ENCODE measurements around the gene ARRB1. TPM values are rescaled to one million over a fixed set of nuclear protein-coding genes. Genes with fewer than 3 reads are reported as not detected.

Gene ARRB1
- total and polyA plus RNA-seq, 4 donors: 39.8 to 145 (median 55.2) TPM

GRCh38 chr11:75356613-75357012, 5.2 kb upstream of the ARRB1 start:
- peak in 1 of 3 donors; percentile 42 for DNase-seq
- no peak overlapping the region for H3K27ac ChIP-seq (ENCODE audit: low read depth in 1 of 2, low read length in 1 of 2)
- no peak for TF ChIP-seq CTCF (IDR thresholded peaks at IDR 0.05; ENCODE audit: control extremely low read depth, extremely low read depth)
- 71 to 74% methylated on average over 2 of the region's 2 CpGs for whole genome bisulfite sequencing, 2 donors
- no peak overlapping the region for H3K9ac ChIP-seq (ENCODE audit: insufficient read depth in 1 of 2, low read length in 2 of 2)
- peaks cover 0 to 8% (median 0%) of the 10 kb centered on the region in 5 donors for H3K4me1 ChIP-seq (ENCODE audit: control insufficient read depth in 5 of 5, insufficient read depth in 5 of 5, low read length in 5 of 5)
- no peaks in the 10 kb centered on the region for H3K9me3 ChIP-seq (ENCODE audit: control insufficient read depth in 4 of 4, insufficient read depth in 3 of 4, low read length in 3 of 4)
- no peak for ATAC-seq (ENCODE audit: insufficient read depth, low FRiP score)
- H3K27me3 ChIP-seq (ENCODE audit: control insufficient read depth in 3 of 3, insufficient read depth in 3 of 3, low read length in 2 of 3): no peaks in the 10 kb centered on the region
- H3K4me3 ChIP-seq: no peak overlapping the region
- H3K36me3 ChIP-seq (ENCODE audit: control insufficient read depth in 4 of 4, insufficient read depth in 4 of 4, low read length in 4 of 4): no peaks in the 10 kb centered on the region

- 91 to 96% methylated on average over 10 of the region's 10 CpGs for WGBS, 2 donors
Observed at GRCh38 chr11:75355051-75355450, 3.6 kb upstream of the ARRB1 start.

GRCh38 chr11:75352588-75353206, 1.2 kb upstream of the ARRB1 start:
- H3K27ac ChIP-seq (ENCODE audit: low read depth in 1 of 2, low read length in 1 of 2): peak overlapping the region in 1 of 2 donors; percentile 97
- WGBS, 2 donors: 17 to 20% methylated on average over 5 of the region's 5 CpGs
- H3K9ac ChIP-seq (ENCODE audit: insufficient read depth in 1 of 2, low read length in 2 of 2): no peak overlapping the region
- peaks cover 0 to 5% (median 0%) of the 10 kb centered on the region in 4 donors for H3K36me3 ChIP-seq (ENCODE audit: control insufficient read depth in 4 of 4, insufficient read depth in 4 of 4, low read length in 4 of 4)
- ATAC-seq (ENCODE audit: insufficient read depth, low FRiP score) (no peak), DNase-seq (no peak)
- H3K4me3 ChIP-seq: no peak overlapping the region
- no peaks in the 10 kb centered on the region for H3K27me3 ChIP-seq (ENCODE audit: control insufficient read depth in 3 of 3, insufficient read depth in 3 of 3, low read length in 2 of 3)
- H3K4me1 ChIP-seq (ENCODE audit: control insufficient read depth in 5 of 5, insufficient read depth in 5 of 5, low read length in 5 of 5): peaks cover 6 to 43% (median 21%) of the 10 kb centered on the region in 5 donors
- no peaks in the 10 kb centered on the region for H3K9me3 ChIP-seq (ENCODE audit: control insufficient read depth in 4 of 4, insufficient read depth in 3 of 4, low read length in 3 of 4)
- no peak for TF ChIP-seq CTCF (IDR thresholded peaks at IDR 0.05; ENCODE audit: control extremely low read depth, extremely low read depth)

More at GRCh38 chr11:75355051-75355450, 3.6 kb upstream of the ARRB1 start:
- no peak for TF ChIP-seq CTCF (IDR thresholded peaks at IDR 0.05; ENCODE audit: control extremely low read depth, extremely low read depth)
- Histone ChIP-seq H3K27me3 (ENCODE audit: control insufficient read depth in 3 of 3, insufficient read depth in 3 of 3, low read length in 2 of 3) (no peaks in the 10 kb centered on the region), H3K36me3 (ENCODE audit: control insufficient read depth in 4 of 4, insufficient read depth in 4 of 4, low read length in 4 of 4) (no peaks in the 10 kb centered on the region), H3K27ac (ENCODE audit: low read depth in 1 of 2, low read length in 1 of 2) (no peak overlapping the region), H3K4me1 (ENCODE audit: control insufficient read depth in 5 of 5, insufficient read depth in 5 of 5, low read length in 5 of 5) (peaks cover 0 to 20% (median 5%) of the 10 kb centered on the region in 5 donors), H3K9me3 (ENCODE audit: control insufficient read depth in 4 of 4, insufficient read depth in 3 of 4, low read length in 3 of 4) (no peaks in the 10 kb centered on the region), H3K9ac (ENCODE audit: insufficient read depth in 1 of 2, low read length in 2 of 2) (no peak overlapping the region), H3K4me3 (no peak overlapping the region)
- no peak for ATAC-seq (ENCODE audit: insufficient read depth, low FRiP score)
- no peak for DNase-seq
